K562 (cell line): ENCODE data around the gene ERF. TPM values are rescaled to one million over a fixed set of nuclear protein-coding genes. Genes with fewer than 3 reads are reported as not detected.

Experiments used
- ATAC-seq: fragments of 200-7000 bp; cut with Tn5 transposase; 3 replicates; pipeline ENCODE4 v1.9.1; 2020; ENCODE audit warnings: moderate library complexity
- BruUV-seq: library from RNA; stranded (reverse); fragments of 400-500 nt; replicated peaks from 2 replicates; lab custom pipeline; 2021; lab: Mats Ljungman, UMichigan
- CTCF ChIA-PET: fragments of 300-600 bp; formaldehyde crosslinking; extraction: SDS; loops from one replicate; lab custom pipeline; 2021; ENCODE audit warnings: low intra/inter-chr PET ratio; lab: Yijun Ruan, JAX
- POLR2A ChIA-PET: fragments of 300-600, 350-650 bp; sonication (Branson Sonifier 250); formaldehyde crosslinking; extraction: SDS; loops from one replicate; lab custom pipeline; 2021; ENCODE audit warnings: antibody characterized with exemption, inconsistent platforms; lab: Yijun Ruan, JAX
- DNase-seq, 4 experiments: peaks; one replicate each; pipeline versions ENCODE4 v3.0.0 to v3.0.0-alpha.2; 2011 to 2018; ENCODE audit warnings: low spot score in 3 of 4, mixed read lengths in 3 of 4; ENCODE audit errors: extremely low read depth in 1 of 4
- FAIRE-seq: peaks from 2 replicates; lab custom pipeline; 2011; peaks lifted over from hg19 to GRCh38; lab: Jason Lieb, UNC
- H2AFZ ChIP-seq: 2 replicates; pipeline ENCODE4 v1.6.0; 2011; ENCODE audit warnings: low read depth, low read length, control low read depth, inconsistent platforms
- H3K27ac ChIP-seq: fragments of 200-600 bp; 3 replicates; pipeline ENCODE4 v1.8.0; 2011; ENCODE audit warnings: low read depth, mild to moderate bottlenecking, control low read depth, inconsistent platforms, low read length, moderate library complexity, mixed read lengths; ENCODE audit errors: extremely low read depth
- H3K27me3 ChIP-seq, 2 experiments: fragments of 300-600 bp in 1 of 2; 2 replicates in 1 of 2; 3 replicates in 1 of 2; pipeline versions ENCODE4 v1.6.0 to v1.8.0; 2011; ENCODE audit warnings: inconsistent platforms in 2 of 2, low read length in 2 of 2, mild to moderate bottlenecking in 1 of 2, mixed read lengths in 1 of 2, moderate library complexity in 1 of 2; ENCODE audit not compliant: control insufficient read depth in 2 of 2, insufficient read depth in 2 of 2
- H3K36me3 ChIP-seq: fragments of 300-600 bp; 3 replicates; pipeline ENCODE4 v1.8.0; 2011; ENCODE audit warnings: mild to moderate bottlenecking, low read length, inconsistent platforms; ENCODE audit not compliant: control insufficient read depth, insufficient read depth
- H3K4me1 ChIP-seq, 2 experiments: fragments of 200-600 bp in 1 of 2; replicated peaks in 1 of 2; 2 replicates in 1 of 2; 3 replicates in 1 of 2; pipeline versions ENCODE4 v1.5.1 to v1.8.0; 2011; ENCODE audit warnings: inconsistent platforms in 2 of 2, low read length in 2 of 2, mild to moderate bottlenecking in 1 of 2, mixed read lengths in 1 of 2, moderate library complexity in 1 of 2; ENCODE audit not compliant: control insufficient read depth in 2 of 2, insufficient read depth in 2 of 2
- H3K4me2 ChIP-seq: 2 replicates; pipeline ENCODE4 v1.6.1; 2011; ENCODE audit warnings: low read length, control low read depth, inconsistent platforms, mixed read lengths; ENCODE audit not compliant: insufficient read depth
- H3K4me3 ChIP-seq: fragments of 200-600 bp; sonication (generic), shearing (Covaris generic); 2 replicates; pipeline ENCODE4 v1.5.1; 2016; ENCODE audit warnings: control low read depth, inconsistent platforms
- H3K79me2 ChIP-seq: fragments of 200-600 bp; 3 replicates; pipeline ENCODE4 v1.8.0; 2011; ENCODE audit warnings: low read length, inconsistent platforms; ENCODE audit not compliant: control insufficient read depth, insufficient read depth
- H3K9ac ChIP-seq, 2 experiments: 2 replicates each; pipeline versions ENCODE4 v1.6.0 to v1.6.1; 2011; ENCODE audit warnings: low read depth in 2 of 2, low read length in 2 of 2, control low read depth in 1 of 2, inconsistent platforms in 1 of 2, mild to moderate bottlenecking in 1 of 2, mixed read lengths in 1 of 2; ENCODE audit not compliant: insufficient read depth in 1 of 2
- H3K9me1 ChIP-seq: one replicate; pipeline ENCODE4 v1.6.0; 2011; ENCODE audit warnings: inconsistent platforms, mild to moderate bottlenecking, low read length, moderate library complexity; ENCODE audit not compliant: control insufficient read depth, insufficient read depth
- H3K9me3 ChIP-seq: replicated peaks from 2 replicates; pipeline ENCODE4 v1.5.1; 2011; ENCODE audit warnings: low read depth, low read length, inconsistent platforms; ENCODE audit not compliant: control insufficient read depth, insufficient read depth
- H4K20me1 ChIP-seq: replicated peaks from 2 replicates; pipeline ENCODE4 v1.6.1; 2011; ENCODE audit warnings: low read length, inconsistent platforms, mixed read lengths; ENCODE audit not compliant: control insufficient read depth, insufficient read depth
- CXXC5 ChIP-seq: fragments of 250-450 bp; sonication (Bioruptor Pico); IDR thresholded peaks from 2 replicates; pipeline ENCODE4 v1.8.0; 2022; ENCODE audit warnings: inconsistent platforms, mild to moderate bottlenecking, moderate library complexity
- ERF ChIP-seq: fragments of 450-650 bp; formaldehyde crosslinking; IDR thresholded peaks from 2 replicates; pipeline ENCODE4 v1.4.0; 2020; ENCODE audit warnings: mild to moderate bottlenecking, mixed read lengths
- EWSR1 ChIP-seq: fragments of 450-650 bp; IDR thresholded peaks from 2 replicates; pipeline ENCODE4 v1.6.1; 2018; ENCODE audit warnings: borderline replicate concordance, mild to moderate bottlenecking, low read depth, moderate library complexity; ENCODE audit not compliant: partially characterized antibody
- FOXJ3 ChIP-seq: sonication (generic); formaldehyde crosslinking; IDR thresholded peaks from 2 replicates; pipeline ENCODE4 v1.4.0; 2020; ENCODE audit warnings: mild to moderate bottlenecking, missing genetic modification reagents
- HDAC3 ChIP-seq: fragments of 450-650 bp; IDR thresholded peaks from 2 replicates; pipeline ENCODE4 v1.6.1; 2018; ENCODE audit warnings: borderline replicate concordance, mild to moderate bottlenecking, moderate library complexity; ENCODE audit not compliant: partially characterized antibody
- KDM5B ChIP-seq: fragments of 200-600 bp; sonication (generic); IDR thresholded peaks from 2 replicates; pipeline ENCODE4 v1.6.1; 2012; ENCODE audit warnings: low read depth, mild to moderate bottlenecking, moderate library complexity, low read length, control low read depth, inconsistent platforms; ENCODE audit not compliant: insufficient replicate concordance
- MTA1 ChIP-seq: fragments of 450-650 bp; IDR thresholded peaks from 2 replicates; pipeline ENCODE4 v1.6.1; 2017; ENCODE audit warnings: borderline replicate concordance
- NKRF ChIP-seq: fragments of 450-650 bp; IDR thresholded peaks from 2 replicates; pipeline ENCODE4 v1.6.1; 2016; ENCODE audit warnings: borderline replicate concordance
- NR2C2 ChIP-seq, 2 experiments: fragments of 200-800 bp in 1 of 2; sonication (Bioruptor generic) in 1 of 2; sonication (generic) in 1 of 2; formaldehyde crosslinking in 1 of 2; IDR thresholded peaks; 2 replicates each; pipeline versions ENCODE4 v1.6.1 to v1.8.0; 2016 to 2022; ENCODE audit warnings: mild to moderate bottlenecking in 1 of 2, missing compliant biosample characterization in 1 of 2, missing genetic modification characterization in 1 of 2, missing genetic modification reagents in 1 of 2
- VEZF1 ChIP-seq: fragments of 200-800 bp; sonication (Bioruptor generic); IDR thresholded peaks from 2 replicates; pipeline ENCODE4 v1.6.1; 2017; ENCODE audit warnings: missing genetic modification characterization, missing compliant biosample characterization
- XRCC3 ChIP-seq: fragments of 450-650 bp; IDR thresholded peaks from 2 replicates; pipeline ENCODE4 v1.6.1; 2017; ENCODE audit warnings: mild to moderate bottlenecking, moderate library complexity
- ZFP91 ChIP-seq: sonication (generic); formaldehyde crosslinking; IDR thresholded peaks from 2 replicates; pipeline ENCODE4 v1.8.0; 2022; ENCODE audit warnings: mild to moderate bottlenecking, missing genetic modification reagents
- ZNF431 ChIP-seq: sonication (generic); formaldehyde crosslinking; IDR thresholded peaks from 2 replicates; pipeline ENCODE4 v1.8.0; 2022; ENCODE audit warnings: mild to moderate bottlenecking, missing genetic modification reagents
- WGBS: fragments of 100-300 bp; shearing (Covaris generic); methylation state at CpG from one replicate; pipeline ENCODE4 v1.1.6; 2016; ENCODE audit warnings: low coverage, mixed read lengths; ENCODE audit not compliant: insufficient coverage; ENCODE audit errors: missing lambda C conversion rate; 5-methylcytosine and 5-hydroxymethylcytosine counted together
- in situ Hi-C: fragments of 300-500 bp; cut with MboI; formaldehyde crosslinking; loops from 4 replicates; pipeline ENCODE4 v1.15.0; 2018; ENCODE audit warnings: inconsistent platforms, mixed read lengths
- intact Hi-C: fragments of 100-400 bp; cut with micrococcal nuclease; formaldehyde crosslinking; loops from 2 replicates; pipeline ENCODE4 v1.14.2; 2022
- polyA plus RNA-seq, 8 experiments: library from polyadenylated mRNA; depleted of rRNA in 4 of 8; stranded (reverse) in 5 of 8; unstranded in 3 of 8; fragments of >200 nt; fragmentation: Nextera tagmentation in 2 of 8; fragmentation: Illumina TruSeq in 1 of 8; extraction: Ambion mirVana in 2 of 8; extraction: Trizol in 1 of 8; gene quantifications; 2 replicates each; pipeline versions ENCODE4 v1.2.1 to v1.2.3, GENCODE V29; 2011 to 2014; ENCODE audit warnings: inconsistent platforms in 1 of 8, missing spikeins in 1 of 8
- total RNA-seq, 7 experiments: library from RNA; depleted of rRNA in 6 of 7; stranded (reverse); fragments of >200 nt in 6 of 7; fragmentation: Illumina TruSeq in 2 of 7; extraction: Trizol in 2 of 7; gene quantifications; 2 replicates each; pipeline versions ENCODE4 v1.2.1 to v1.2.3, GENCODE V29; 2011 to 2021; ENCODE audit warnings: low replicate concordance in 1 of 7

Gene ERF
- total and polyA plus RNA-seq, 9 of the 15 experiments (the other 6 are each of a cell fraction or from before 2014, with no cell fraction given) = 0.03 to 75.4 (median 27.0) TPM

GRCh38 chr19:42284591-42285341, 29.8 kb upstream of the ERF start (continued):
- TF ChIP-seq NKRF = 0 out of 2 replicates have a peak, but pooled peaks have one; percentile 67
- no peak for TF ChIP-seq MTA1

- peaks cover 26% of the 10 kb centered on the region; the same call in 2 of the 3 replicates for H3K36me3 ChIP-seq
- peak; percentile 86 to 95 (median 88) for DNase-seq
- BruUV-seq = no TSS peak
- no peaks in the 10 kb centered on the region; a peak in 1 of 5 replicates for H3K27me3 ChIP-seq
- in situ Hi-C loops = no loop called here
- H3K4me3 ChIP-seq = peak overlapping the region; percentile 48
- H2AFZ ChIP-seq = peak overlapping the region; percentile 55; the same call in 1 of the 2 replicates
- no peaks in the 10 kb centered on the region for H3K9me3 ChIP-seq
- no peak for FAIRE-seq
- H3K4me2 ChIP-seq = peak overlapping the region; percentile 51; the same call in 1 of the 2 replicates
- POLR2A ChIA-PET = interaction anchor here (1.0 to 1.7 kb wide), 4 partner anchors 9 to 40 kb away, joined by 3 to 4 read pairs (median 4); no protein-coding TSS in a partner anchor
- H3K27ac ChIP-seq = peak overlapping the region; percentile 90
- ATAC-seq = peak; percentile 1; the same call in 2 of the 3 replicates
- intact Hi-C loops = no loop called here
- H3K4me1 ChIP-seq = peaks cover 45 to 87% of the 10 kb centered on the region in 2 experiments
- peak overlapping the region; percentile 68 to 94; a peak in 3 of 4 replicates for H3K9ac ChIP-seq
- H4K20me1 ChIP-seq = 0 out of 2 replicates have a peak, but pooled peaks cover 8% of the 10 kb centered on the region
- CTCF ChIA-PET = interaction anchor here (0.8 kb wide), 1 partner anchor 41 kb away, joined by 3 read pairs; the partner anchor contains the start of gene MEGF8
- H3K9me1 ChIP-seq = no peaks in the 10 kb centered on the region
- 3% methylated on average over 12 of the region's 76 CpGs for WGBS
- H3K79me2 ChIP-seq = peaks cover 66% of the 10 kb centered on the region
- TF ChIP-seq ZFP91 (CRISPR knock-in tag) (no peak), CXXC5 (peak; percentile 79), HDAC3 (no peak), XRCC3 (no peak), VEZF1 (peak; percentile 99), NR2C2 (CRISPR knock-in tag; IDR thresholded peaks at IDR 0.05) (no peak), NR2C2 (tag; IDR thresholded peaks at IDR 0.05) (peak; percentile 70), FOXJ3 (no peak), ERF (CRISPR knock-in tag) (0 out of 2 replicates have a peak, but pooled peaks have one; percentile 64), ZNF431 (CRISPR knock-in tag) (no peak), EWSR1 (no peak), KDM5B (peak; percentile 14)
These were observed 29.2 kb upstream of the ERF start for GRCh38 chr19:42284066-42284501.
